Measurements from ENCODE around the gene EIF3D.

Gene EIF3D

GRCh38 chr22:36528795-36529751 lies at the start of gene EIF3D:
TSS of gene EIF3D (minus strand) at chr22:36529166. CDS start at chr22:36526121, 3,045 bp downstream.
- peak; percentile 98 for DNase-seq

- no peak for DNase-seq
Measured at GRCh38 chr22:36578619-36579018, 49.7 kb upstream of the EIF3D start.

GRCh38 chr22:36577019-36577418 lies 48.1 kb upstream of the EIF3D start:
- no peak for DNase-seq

- DNase-seq: no peak
Measured at GRCh38 chr22:36574728-36575127, 45.8 kb upstream of the EIF3D start.

GRCh38 chr22:36573815-36574363 lies 44.9 kb upstream of the EIF3D start:
- no peak for DNase-seq

GRCh38 chr22:36571991-36572390 lies 43.0 kb upstream of the EIF3D start:
- no peak for DNase-seq

GRCh38 chr22:36569999-36570398 lies 41.0 kb upstream of the EIF3D start:
- DNase-seq: no peak

- no peak for DNase-seq
Measured at GRCh38 chr22:36568846-36569245, 39.9 kb upstream of the EIF3D start.

- no peak for DNase-seq
Measured at GRCh38 chr22:36566720-36567119, 37.8 kb upstream of the EIF3D start.

GRCh38 chr22:36565686-36566085 lies 36.7 kb upstream of the EIF3D start:
- DNase-seq: no peak

- DNase-seq: no peak
Measured at GRCh38 chr22:36565159-36565507, 36.2 kb upstream of the EIF3D start.

GRCh38 chr22:36564422-36565158 lies 35.6 kb upstream of the EIF3D start:
- DNase-seq: no peak

DNA sequence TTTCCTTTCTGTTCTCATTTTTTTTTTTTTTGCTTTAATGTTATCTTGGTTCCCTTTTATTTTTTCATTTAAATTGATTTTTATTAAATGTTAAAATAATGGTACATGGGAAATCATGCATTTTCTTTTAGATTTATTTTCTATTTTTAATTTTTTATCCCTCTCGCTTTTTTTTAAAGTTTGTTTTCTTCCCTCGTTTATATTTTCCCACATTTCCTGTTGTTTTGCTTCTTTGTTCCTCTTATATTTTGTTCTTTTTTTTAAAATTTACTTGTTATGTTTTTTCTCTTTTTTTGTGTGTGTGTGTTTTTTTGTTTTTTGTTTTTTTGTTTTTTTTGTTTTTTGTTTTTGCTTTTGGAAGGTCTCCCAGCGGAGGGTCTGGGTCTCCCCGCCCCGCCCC lies 34.9 kb upstream of the EIF3D start:
- DNase-seq: no peak

- DNase-seq: no peak
Measured at GRCh38 chr22:36563444-36563843, 34.5 kb upstream of the EIF3D start.

DNA sequence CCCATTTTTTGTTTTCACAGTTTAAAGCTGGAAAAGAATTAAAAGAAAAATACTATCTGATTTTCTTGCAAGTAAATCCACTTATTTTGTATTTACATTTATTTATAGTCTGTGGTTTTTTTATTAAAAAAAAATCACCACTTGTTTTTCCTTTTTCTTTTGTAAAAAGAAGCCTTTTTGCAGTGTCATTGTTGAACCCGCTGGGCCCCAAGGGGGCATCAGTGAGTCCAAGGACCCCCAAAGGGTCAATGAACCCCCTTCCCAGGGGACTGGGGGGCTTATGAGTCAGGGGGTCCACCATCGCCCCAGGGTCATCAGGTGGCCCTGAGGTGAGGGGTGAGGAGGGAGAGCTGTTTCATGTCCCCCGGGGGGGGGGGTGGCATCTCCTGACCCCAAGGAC lies 34.0 kb upstream of the EIF3D start:
- DNase-seq: no peak

GRCh38 chr22:36562261-36562835 lies 33.4 kb upstream of the EIF3D start:
- no peak for DNase-seq

DNA sequence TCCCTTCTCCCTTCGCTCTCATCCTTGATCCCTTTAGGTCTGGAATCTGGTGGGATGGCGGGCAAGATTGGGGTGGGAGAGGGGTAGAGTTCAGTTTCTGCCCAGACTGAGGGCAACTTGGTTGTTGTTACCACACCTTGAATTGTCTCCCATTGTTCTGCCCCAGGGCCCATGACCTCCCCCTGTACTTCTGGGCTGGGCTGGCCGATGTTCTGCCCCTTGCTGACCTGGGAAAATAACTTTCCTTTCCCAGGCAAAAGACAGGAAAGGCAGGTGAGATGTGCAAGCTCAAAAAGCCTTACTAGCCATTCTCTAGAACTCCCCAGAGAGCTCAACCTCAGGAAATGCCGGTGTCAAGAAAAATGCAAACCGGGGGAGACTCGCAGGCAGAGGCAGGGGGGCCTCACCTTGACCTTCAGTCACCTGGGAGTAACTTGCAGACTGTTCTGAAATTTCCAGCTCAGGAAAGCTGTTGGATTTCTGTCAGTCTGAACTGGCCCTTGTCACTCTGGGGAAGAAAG lies 32.4 kb upstream of the EIF3D start:
- no peak for DNase-seq

GRCh38 chr22:36560001-36560400 lies 31.0 kb upstream of the EIF3D start:
- no peak for DNase-seq

DNA sequence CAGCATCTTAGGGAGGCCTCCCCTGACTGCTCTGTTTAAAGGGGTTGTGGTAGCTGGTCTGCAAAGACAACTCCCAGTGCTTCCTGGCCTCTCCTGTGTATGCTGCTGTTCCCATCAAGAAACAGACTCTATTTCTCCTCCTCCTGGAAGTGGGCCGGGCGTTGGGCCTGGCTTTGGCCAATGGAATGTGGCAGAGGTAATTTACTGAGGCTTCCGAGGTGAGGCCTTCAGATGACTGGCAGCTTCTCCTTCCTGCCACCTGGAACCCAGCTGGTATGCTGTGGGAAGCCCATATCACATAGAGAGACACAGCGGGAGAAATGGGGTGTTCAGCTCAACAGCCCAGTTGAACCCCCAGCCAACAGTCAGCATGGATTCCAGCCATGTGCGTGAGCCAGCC lies 25.1 kb upstream of the EIF3D start:
- DNase-seq: no peak

DNA sequence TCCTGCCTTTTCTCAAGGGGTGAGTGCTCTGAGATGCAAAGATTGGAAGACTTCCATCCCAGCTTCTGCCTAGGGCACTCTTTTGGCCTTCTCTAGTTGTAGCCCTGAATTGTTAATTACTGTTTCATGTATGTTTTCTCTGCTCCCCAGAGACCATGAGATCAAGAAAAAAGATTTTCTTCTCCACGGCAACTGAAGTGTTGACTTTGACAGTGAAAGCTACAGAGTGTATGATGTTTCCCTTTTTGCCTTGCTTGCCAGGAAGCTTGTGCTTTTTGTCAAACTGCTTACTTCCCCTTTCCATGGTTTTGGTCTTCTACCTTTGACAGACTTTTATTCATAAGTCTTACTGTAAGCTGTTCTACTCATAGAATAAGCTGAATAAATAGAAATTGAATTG lies 23.3 kb upstream of the EIF3D start:
- DNase-seq: no peak

DNA sequence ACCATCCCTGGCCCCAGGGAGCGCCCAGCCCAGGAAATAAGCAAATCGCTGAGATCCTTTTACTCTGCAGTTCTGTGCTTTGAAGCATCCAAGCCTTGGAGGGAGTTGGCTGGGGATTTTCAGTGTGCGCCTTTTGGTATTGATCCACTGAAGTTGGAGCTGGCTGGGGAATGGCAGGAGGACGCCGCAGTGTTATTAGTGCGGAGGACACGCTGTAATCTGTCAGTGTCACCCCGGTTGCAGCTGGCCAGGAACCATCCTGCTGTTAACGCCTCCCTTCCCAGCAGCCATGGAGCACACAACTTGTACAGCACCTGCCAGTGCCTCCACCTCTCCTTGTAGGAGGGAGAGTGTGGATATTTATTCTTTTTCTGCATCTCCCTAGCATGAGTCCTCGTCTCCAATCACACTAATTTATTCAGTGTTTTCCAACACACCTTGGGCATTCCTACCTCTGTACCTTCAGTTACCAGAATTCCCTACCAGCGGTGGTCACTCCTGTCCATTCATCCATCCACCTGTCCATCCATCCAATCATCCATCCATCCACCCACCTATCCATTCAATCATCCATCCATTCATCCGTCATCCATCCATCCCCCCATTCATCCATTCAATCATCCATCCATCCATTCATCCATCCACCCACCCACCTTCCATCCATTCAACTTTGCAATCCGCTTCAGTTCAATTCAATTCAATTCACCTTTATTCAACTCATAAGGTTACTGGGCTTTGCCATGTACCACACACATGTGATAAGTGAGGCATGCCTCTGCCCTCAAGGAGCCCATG lies 21.9 kb upstream of the EIF3D start:
- DNase-seq: no peak

GRCh38 chr22:36549033-36549432 lies 20.1 kb upstream of the EIF3D start:
- DNase-seq: no peak
